HG03095 (cell line): Measurements from ENCODE around the gene ONECUT1.

Experiments used
- ATAC-seq: cut with Tn5 transposase; IDR thresholded peaks from one replicate; pipeline ENCODE4 v1.9.1; 2021; ENCODE audit warnings: moderate library complexity; ENCODE audit not compliant: unreplicated experiment

ONECUT1 gene

GRCh38 chr15:52783929-52784798 lies 6.0 kb downstream of the ONECUT1 start:
- ATAC-seq, result no peak

DNA sequence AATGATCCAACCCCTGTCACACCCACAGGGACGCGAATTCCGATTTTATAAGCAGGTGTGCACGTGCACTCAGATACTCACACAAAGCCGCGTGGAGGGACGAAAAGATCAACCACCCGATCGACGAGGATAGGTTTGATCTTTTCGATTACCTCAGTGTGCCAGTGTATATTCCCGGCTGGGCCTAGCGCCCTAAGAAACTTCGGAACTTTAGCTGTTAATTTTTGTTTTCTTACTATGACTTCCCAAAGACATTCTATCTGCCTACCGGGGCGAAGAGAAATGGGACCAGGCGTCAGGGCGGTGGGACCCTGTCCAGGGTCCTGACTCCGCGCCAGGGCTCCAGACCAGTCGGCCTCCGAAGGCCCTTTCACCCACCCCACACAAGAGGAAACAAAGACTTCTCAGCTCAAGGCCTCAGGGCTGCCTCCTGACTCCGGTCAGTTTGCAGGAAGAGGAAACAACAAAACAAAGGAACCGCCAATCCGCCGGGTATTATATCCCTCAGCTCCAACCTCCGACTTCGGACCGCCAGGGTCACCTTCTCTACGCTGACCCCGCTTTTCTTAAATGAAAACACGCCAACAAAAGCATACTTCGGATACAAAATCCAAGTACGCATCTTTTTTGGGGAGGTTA lies 6.8 kb downstream of the ONECUT1 start:
- ATAC-seq, result no peak

DNA sequence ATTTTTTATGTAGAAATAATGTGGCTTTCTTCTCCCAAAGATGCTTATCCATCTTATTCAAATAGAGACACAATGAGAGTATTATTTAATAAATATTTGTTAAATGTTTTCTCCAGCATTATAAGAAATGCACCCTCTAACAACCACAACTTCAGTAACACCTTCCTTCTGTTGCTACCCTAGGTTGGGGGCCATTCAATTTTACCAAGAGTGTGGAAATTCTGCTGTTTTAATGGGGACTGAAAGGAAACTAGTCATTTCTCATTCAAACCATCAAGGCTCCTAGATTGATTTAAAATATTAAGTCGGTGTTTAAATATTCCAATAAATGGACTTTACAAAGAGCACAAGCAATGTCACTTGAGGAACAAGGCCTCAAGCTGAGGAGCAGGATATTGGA lies 7.6 kb downstream of the ONECUT1 start:
- no peak for ATAC-seq

DNA sequence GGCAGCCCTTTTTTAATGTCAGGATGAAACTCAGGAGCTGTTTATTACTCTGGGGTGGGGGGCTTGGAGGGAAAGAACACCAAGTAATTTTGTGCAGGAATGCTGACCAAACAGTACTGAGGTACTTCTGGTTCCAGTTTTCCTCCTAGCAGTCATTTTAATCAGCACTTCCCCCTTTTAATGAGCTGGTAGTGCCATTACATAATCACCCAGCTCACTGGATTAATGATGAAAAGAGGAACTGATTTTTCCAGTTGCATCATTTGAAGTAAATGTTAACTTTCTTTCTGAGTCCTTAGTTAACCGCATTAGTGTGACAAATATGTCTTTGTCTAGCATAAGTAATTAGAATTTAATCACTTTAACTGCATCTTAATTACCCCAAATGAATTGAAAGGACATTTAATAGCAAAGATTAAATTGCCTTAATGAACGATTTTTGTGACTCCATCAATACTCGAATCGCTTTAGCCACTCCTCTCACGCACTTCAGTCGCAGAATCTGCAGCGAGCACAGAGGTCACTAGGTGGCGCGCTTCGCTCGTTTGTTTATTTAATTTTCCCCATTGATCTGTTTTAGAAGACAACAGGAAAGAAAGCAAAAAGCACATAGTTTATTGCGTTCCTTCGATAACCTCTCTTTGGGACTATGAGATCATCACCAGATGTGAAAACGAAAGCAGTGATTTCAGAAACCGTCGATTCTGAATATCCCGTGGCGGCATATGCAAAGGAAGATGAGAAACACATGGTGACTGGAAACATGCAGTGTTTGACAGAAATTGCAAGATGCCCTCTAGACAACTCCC lies 9.8 kb downstream of the ONECUT1 start:
- peak; percentile 59 for ATAC-seq

GRCh38 chr15:52778457-52778856 lies 11.7 kb downstream of the ONECUT1 start:
- ATAC-seq, result no peak

- no peak for ATAC-seq
Observed at GRCh38 chr15:52772766-52773165, 17.4 kb downstream of the ONECUT1 start.

- ATAC-seq, result no peak
Observed at GRCh38 chr15:52765785-52766184, 24.4 kb downstream of the ONECUT1 start.

DNA sequence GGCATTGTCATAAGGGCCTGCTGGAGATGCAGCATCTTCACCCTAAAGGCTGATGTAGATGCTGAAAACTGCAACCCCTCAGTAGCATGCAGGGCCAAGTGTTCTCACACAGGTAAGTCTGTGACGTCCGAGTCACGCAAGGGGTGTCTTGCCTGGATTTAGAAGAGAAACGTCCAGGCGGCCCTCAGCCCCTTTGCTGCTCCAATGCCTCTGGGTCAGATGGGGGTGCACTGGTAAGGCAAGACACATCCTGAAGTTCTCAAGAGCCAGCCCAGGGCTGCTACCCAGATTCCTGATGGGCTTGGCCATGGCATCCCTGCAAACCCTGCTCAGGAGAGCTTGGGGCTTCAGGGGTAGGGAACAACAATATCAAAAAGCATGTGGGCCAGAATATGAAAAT lies 25.4 kb downstream of the ONECUT1 start:
- ATAC-seq, result no peak

- no peak for ATAC-seq
Observed at GRCh38 chr15:52762621-52763020, 27.5 kb downstream of the ONECUT1 start.

DNA sequence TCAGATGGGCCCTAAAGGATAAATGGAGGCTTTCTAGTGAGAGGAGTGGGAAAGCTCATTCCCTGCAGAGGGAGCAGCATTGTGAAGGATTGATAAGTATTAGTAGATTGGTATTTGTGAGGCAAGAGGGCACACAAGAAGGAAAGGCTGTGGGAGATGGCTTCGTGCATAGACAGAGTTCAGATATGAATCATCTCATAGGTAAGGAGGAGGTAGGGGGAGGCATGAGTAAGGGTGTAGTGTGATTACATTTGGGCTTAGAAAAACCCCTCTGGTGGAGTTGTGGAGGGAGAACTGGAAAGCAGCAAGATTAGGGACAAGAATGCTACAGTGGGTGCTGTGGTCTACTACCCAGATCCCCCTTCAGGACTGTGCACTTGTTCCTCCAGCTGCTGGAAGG lies 29.6 kb downstream of the ONECUT1 start:
- ATAC-seq, result no peak

- no peak for ATAC-seq
Observed at GRCh38 chr15:52759969-52760368, 30.2 kb downstream of the ONECUT1 start.

DNA sequence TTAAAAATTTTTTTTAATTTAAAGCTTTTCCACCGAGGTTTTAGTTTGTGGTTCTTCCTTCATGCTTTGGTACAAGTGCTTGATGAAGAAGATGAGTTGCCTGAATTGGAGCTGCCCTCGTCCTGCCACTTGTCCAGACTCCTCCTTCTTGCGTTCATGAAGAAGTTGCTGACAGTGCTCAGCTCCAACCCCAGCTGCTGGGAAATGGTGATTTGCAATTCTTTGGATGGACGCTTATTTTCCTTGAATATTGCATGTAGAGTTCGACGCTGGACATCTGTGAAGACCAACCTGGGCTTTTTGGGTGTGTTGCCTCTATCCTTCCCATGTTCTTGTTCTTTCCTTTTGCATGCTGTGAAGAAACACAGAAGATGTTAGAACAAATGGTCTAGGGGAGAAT lies 32.6 kb downstream of the ONECUT1 start:
- ATAC-seq, result no peak

- ATAC-seq, result no peak
Observed at GRCh38 chr15:52751522-52751921, 38.6 kb downstream of the ONECUT1 start.

DNA sequence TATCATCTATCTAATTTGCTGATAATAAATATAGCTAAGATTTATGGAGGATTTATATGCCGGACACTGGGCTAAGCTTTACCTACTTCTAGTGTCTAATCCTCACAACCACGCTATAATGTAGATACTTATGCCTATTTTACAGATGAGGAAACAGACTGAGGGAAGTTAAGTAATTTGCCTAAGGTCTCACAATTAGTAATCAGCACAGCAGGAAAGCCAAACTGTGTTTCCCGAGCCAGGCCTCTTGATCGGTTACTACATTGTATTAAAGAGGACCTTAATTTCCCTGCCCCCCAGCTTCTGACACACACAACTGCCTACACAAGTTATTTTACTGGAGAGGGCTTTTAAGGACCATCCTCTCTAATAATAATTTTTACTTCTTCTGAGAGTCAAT lies 40.9 kb downstream of the ONECUT1 start:
- ATAC-seq, result no peak

GRCh38 chr15:52746162-52746757 lies 43.9 kb downstream of the ONECUT1 start:
- ATAC-seq, result no peak

GRCh38 chr15:52745326-52746161 lies 44.6 kb downstream of the ONECUT1 start:
- ATAC-seq, result no peak

DNA sequence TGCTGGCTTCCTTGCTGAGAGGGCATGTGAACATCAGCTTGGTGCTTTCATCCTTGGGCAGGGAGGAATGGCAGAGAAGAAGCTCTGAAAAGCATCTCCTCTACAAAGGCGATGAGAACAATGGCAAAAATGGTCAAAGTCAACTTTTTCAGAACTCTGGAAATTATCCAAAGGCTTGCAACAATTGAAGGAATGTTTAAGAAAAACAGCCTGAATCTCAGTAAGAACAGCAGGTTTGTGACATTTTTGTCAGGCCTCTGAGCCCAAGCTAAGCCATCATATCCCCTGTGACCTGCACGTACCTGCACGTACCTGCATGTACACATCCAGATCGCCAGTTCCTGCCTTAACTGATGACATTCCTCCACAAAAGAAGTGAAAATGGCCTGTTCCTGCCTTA lies 51.8 kb downstream of the ONECUT1 start:
- no peak for ATAC-seq

GRCh38 chr15:52737720-52738119 lies 52.4 kb downstream of the ONECUT1 start:
- ATAC-seq, result no peak

DNA sequence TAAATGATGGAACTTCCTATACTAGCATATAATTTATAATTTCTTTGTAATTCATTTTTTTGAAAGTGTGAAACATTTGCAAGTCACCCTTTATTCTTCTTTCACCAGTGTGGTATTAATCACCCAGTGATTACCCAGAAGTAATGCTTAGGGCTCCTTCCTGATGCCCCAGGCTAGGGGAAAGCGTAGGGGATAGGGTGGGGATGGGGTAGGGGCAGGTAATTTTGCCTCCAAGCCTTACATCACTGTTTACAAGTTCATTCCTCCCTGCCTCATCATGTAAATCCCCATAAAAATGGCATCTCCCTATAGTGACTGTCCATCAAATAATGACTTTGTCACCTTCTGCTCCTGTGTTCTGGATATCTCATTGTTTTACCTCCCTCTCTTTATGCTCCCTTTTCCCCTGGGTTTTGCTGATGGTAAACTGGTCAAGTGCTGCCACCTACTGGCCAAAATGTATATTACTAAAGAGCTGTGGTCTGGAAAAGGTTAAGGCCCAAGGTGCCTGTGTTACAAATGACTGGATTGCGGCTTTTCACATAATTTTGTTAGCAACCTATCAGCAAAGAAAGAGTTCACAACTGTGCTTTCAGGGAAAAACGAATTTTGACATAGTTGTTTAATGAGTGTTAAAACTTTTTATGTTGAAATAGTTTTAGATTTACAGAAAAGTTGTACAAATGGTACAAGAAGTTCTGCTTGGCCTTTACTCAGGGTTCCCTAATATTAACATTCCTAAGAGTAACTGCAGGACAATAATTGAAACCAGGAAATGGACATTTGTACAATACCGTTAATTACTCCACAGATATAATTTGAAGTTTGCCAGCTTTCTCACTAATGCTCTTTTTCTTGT lies 54.7 kb downstream of the ONECUT1 start:
- ATAC-seq, result peak; percentile 86
